ENCODE measurements around the gene NPAS2. TPM values are rescaled to one million over a fixed set of nuclear protein-coding genes. Genes with fewer than 3 reads are reported as not detected.
A peak's percentile ranks its signal among the peaks of the same experiment; 100 is the strongest.

Gene NPAS2
- total RNA-seq, 4 donors from 2014 or later, result 63.0 to 134 (median 115) TPM

DNA sequence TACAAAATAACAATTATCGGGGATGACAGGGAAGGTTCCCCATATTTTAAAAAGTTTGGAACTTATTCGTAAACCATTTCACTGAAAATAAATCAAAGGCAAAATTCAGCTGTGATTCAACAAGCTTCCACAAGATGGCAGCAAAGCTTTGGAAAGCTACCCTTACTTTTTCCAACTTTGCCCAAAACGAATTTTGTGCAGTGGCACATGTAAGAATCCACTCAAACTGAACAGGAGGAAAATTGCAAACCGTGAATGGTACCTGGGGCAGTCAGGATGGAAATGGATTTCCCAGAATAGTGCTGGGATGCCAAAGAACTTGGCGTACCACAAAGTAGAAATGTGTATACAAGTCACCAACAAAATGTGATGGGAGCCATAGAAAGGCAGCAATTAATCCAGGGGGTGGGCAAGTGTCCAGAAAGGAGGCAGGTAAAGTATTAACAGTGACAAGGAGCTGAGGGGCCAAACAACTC, 192.8 kb downstream of the NPAS2 start:
- 33 to 44% methylated on average over 5 of the region's 5 CpGs for WGBS, 2 donors (ENCODE audit: low coverage in 1 of 2)
- Histone ChIP-seq H3K4me3 (no peak overlapping the region), H3K9me3 (no peaks in the 10 kb centered on the region), H3K27ac (no peak overlapping the region), H3K4me1 (peaks cover 0 to 10% (median 0%) of the 10 kb centered on the region in 4 donors), H3K36me3 (peaks cover 0 to 17% (median 6%) of the 10 kb centered on the region in 4 donors), H3K27me3 (no peaks in the 10 kb centered on the region)
- DNase-seq, result peak; percentile 19
- TF ChIP-seq, protein P1, sequence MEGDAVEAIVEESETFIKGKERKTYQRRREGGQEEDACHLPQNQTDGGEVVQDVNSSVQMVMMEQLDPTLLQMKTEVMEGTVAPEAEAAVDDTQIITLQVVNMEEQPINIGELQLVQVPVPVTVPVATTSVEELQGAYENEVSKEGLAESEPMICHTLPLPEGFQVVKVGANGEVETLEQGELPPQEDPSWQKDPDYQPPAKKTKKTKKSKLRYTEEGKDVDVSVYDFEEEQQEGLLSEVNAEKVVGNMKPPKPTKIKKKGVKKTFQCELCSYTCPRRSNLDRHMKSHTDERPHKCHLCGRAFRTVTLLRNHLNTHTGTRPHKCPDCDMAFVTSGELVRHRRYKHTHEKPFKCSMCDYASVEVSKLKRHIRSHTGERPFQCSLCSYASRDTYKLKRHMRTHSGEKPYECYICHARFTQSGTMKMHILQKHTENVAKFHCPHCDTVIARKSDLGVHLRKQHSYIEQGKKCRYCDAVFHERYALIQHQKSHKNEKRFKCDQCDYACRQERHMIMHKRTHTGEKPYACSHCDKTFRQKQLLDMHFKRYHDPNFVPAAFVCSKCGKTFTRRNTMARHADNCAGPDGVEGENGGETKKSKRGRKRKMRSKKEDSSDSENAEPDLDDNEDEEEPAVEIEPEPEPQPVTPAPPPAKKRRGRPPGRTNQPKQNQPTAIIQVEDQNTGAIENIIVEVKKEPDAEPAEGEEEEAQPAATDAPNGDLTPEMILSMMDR (IDR thresholded peaks at IDR 0.05), result peak; percentile 80 to 89 (median 84)
- TF ChIP-seq POLR2A (IDR thresholded peaks at IDR 0.05), result no peak
- in situ Hi-C loops (cut with MboI; ENCODE audit: low pct_ligation_motif_present in 1 of 4, low pct_unique_long_range_greater_than_20kb in 1 of 4, low sequenced_read_pairs in 3 of 4) (loop anchor here in 3 of 4 donors (5.0 to 25.0 kb wide), 3 partner anchors 140 to 200 kb away; partner anchors contain the start of gene TBC1D8 (in 2 of the 3)), intact Hi-C loops (cut with DNase I; ENCODE audit: low total_unique reads) (loop anchor here (2.0 kb wide), 1 partner anchor 192 kb away; no protein-coding TSS in a partner anchor)

DNA sequence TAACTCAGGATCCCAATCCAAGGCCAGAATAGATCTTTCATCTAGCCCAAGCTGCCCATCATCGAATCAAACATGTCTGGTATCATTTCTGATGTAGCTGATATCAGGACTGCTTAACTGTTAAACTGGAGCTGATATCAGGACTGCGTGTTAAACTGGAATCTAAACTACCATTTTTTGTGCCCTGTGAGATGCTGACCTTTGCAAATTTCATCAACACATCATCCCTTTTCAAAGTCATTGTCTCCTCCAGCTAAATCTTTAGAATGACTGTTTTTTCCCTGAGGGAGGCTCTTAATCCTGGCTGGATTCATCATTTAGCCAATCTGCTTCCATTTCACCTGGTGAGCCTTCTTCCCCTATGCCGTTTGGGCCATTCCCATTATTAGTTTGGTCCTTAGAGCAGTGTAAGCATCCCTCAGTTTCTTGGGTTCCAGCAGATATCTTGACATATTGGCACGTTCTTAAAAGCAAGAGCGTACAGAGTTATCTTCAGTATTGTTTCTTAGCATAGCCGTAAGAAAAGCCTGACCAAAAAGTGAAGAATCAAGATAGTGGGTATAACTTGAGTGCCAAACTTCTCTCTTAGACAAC, 194.4 kb downstream of the NPAS2 start:
- Histone ChIP-seq H3K27ac (no peak overlapping the region), H3K4me1 (peaks cover 0 to 10% (median 0%) of the 10 kb centered on the region in 4 donors), H3K9me3 (no peaks in the 10 kb centered on the region), H3K27me3 (no peaks in the 10 kb centered on the region), H3K4me3 (no peak overlapping the region), H3K36me3 (peaks cover 0 to 23% (median 6%) of the 10 kb centered on the region in 4 donors)
- in situ Hi-C loops (cut with MboI; ENCODE audit: low pct_ligation_motif_present in 1 of 4, low pct_unique_long_range_greater_than_20kb in 1 of 4, low sequenced_read_pairs in 3 of 4) (loop anchor here in 3 of 4 donors (5.0 to 25.0 kb wide), 3 partner anchors 138 to 198 kb away; partner anchors contain the start of gene TBC1D8 (in 2 of the 3)), intact Hi-C loops (cut with DNase I; ENCODE audit: low total_unique reads) (no loop called here)
- 93 to 97% methylated on average over 6 of the region's 6 CpGs for WGBS, 2 donors (ENCODE audit: low coverage in 1 of 2)
- TF ChIP-seq POLR2A (IDR thresholded peaks at IDR 0.05) (no peak), POLR2AphosphoS5 (IDR thresholded peaks at IDR 0.05) (no peak), EP300 (IDR thresholded peaks at IDR 0.05; ENCODE audit: low read depth) (no peak)
- TF ChIP-seq, protein P1 (IDR thresholded peaks at IDR 0.05), result no peak
- DNase-seq, result no peak

DNA sequence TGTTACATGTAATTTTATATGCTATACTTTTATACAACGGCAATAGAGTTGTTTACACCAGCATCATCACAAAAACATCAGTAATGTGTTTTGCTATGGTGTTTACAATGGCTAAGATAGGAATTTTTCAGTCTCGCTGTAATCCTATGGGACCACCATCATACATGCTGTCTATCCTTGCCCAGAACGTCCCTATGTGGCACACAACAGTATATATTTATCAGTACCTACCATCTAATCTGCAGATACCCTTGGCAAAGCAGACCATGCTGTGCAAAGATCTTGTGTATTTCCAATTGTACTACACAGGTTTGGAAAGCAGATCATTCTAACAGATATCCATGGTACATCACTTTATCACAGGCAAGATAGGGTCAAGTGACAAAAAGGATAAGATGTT, 197.4 kb downstream of the NPAS2 start:
- H3K4me3 ChIP-seq, result no peak overlapping the region
- H3K9me3 ChIP-seq, result no peaks in the 10 kb centered on the region
- H3K27ac ChIP-seq, result no peak overlapping the region
- H3K4me1 ChIP-seq, result peaks cover 0 to 6% (median 0%) of the 10 kb centered on the region in 4 donors
- intact Hi-C loops (cut with DNase I; ENCODE audit: low total_unique reads), result no loop called here
- 86 to 89% methylated on average over 1 to 3 of the region's 3 CpGs for WGBS, 2 donors (ENCODE audit: low coverage in 1 of 2)
- TF ChIP-seq, protein P1 (IDR thresholded peaks at IDR 0.05), result no peak
- TF ChIP-seq POLR2A (IDR thresholded peaks at IDR 0.05), result no peak
- TF ChIP-seq EP300 (IDR thresholded peaks at IDR 0.05; ENCODE audit: low read depth), result no peak
- no peak for TF ChIP-seq POLR2AphosphoS5 (IDR thresholded peaks at IDR 0.05)
- DNase-seq, result no peak
- H3K36me3 ChIP-seq, result peaks cover 0 to 9% (median 0%) of the 10 kb centered on the region in 4 donors
- H3K27me3 ChIP-seq, result no peaks in the 10 kb centered on the region
- in situ Hi-C loops (cut with MboI; ENCODE audit: low pct_ligation_motif_present in 1 of 4, low pct_unique_long_range_greater_than_20kb in 1 of 4, low sequenced_read_pairs in 3 of 4), result loop anchor here in 2 of 4 donors (10.0 to 25.0 kb wide), 2 partner anchors 137 to 195 kb away; partner anchors contain the start of gene TBC1D8 (in 1 of the 2)

DNA sequence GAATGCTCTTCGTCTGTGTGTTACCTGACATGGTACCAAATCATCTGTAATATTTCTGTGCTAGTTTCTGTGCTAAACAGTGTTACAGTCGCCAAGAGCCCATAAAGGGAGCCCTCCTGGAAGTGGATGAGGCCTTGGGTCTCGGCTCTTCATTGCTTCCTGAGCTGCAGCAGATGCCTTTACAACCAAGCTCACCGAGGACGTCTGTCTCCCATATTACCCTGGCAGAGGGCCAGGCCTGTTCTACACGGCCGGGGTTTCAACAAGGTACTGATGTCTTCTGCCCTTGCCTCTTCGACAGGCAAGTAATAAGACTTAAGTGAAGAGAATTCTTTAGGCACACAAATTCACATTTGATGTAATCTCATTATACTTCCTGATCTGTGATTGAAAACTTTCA, 199.0 kb downstream of the NPAS2 start:
- no peaks in the 10 kb centered on the region for H3K9me3 ChIP-seq
- WGBS, 2 donors (ENCODE audit: low coverage in 1 of 2), result 30 to 40% methylated on average over 8 of the region's 8 CpGs
- no peak overlapping the region for H3K27ac ChIP-seq
- no peaks in the 10 kb centered on the region for H3K4me1 ChIP-seq
- in situ Hi-C loops (cut with MboI; ENCODE audit: low pct_ligation_motif_present in 1 of 4, low pct_unique_long_range_greater_than_20kb in 1 of 4, low sequenced_read_pairs in 3 of 4), result loop anchor here in 2 of 4 donors (10.0 to 25.0 kb wide), 2 partner anchors 136 to 193 kb away; partner anchors contain the start of gene TBC1D8 (in 1 of the 2)
- intact Hi-C loops (cut with DNase I; ENCODE audit: low total_unique reads), result no loop called here
- no peak for DNase-seq
- H3K36me3 ChIP-seq, result peaks cover 0 to 9% (median 0%) of the 10 kb centered on the region in 4 donors
- H3K27me3 ChIP-seq, result no peaks in the 10 kb centered on the region
- no peak overlapping the region for H3K4me3 ChIP-seq
- no peak for TF ChIP-seq EP300 (IDR thresholded peaks at IDR 0.05; ENCODE audit: low read depth)
- TF ChIP-seq POLR2AphosphoS5 (IDR thresholded peaks at IDR 0.05), result no peak
- TF ChIP-seq, protein P1 (IDR thresholded peaks at IDR 0.05), result no peak
- TF ChIP-seq POLR2A (IDR thresholded peaks at IDR 0.05), result no peak

Measured in transverse colon (tissue), 4 donors.